GM12878 (cell line): ENCODE data around the gene TCP11L2. TPM values are rescaled to one million over a fixed set of nuclear protein-coding genes. Genes with fewer than 3 reads are reported as not detected.
A peak's percentile ranks its signal among the peaks of the same experiment; 100 is the strongest.

ENCODE experiments used
- CUX1 ChIP-seq: IDR thresholded peaks from 2 replicates; pipeline ENCODE4 v1.6.1; 2012; ENCODE audit warnings: improper control_type of control experiment, low read depth, low read length; ENCODE audit not compliant: insufficient replicate concordance
- E2F8 ChIP-seq: fragments of 450-650 bp; IDR thresholded peaks from 2 replicates; pipeline ENCODE4 v1.6.1; 2018; ENCODE audit warnings: mild to moderate bottlenecking, low read depth, moderate library complexity; ENCODE audit not compliant: partially characterized antibody
- EED ChIP-seq: sonication (generic); IDR thresholded peaks from 2 replicates; pipeline ENCODE4 v1.6.1; 2016; ENCODE audit warnings: antibody characterized with exemption, low read depth
- GATAD2B ChIP-seq: fragments of 450-650 bp; conservative IDR thresholded peaks from 2 replicates; pipeline ENCODE4 v1.6.1; 2017; ENCODE audit warnings: low read depth, mild to moderate bottlenecking, moderate library complexity
- HDAC2 ChIP-seq: fragments of 200-600 bp; sonication (generic); IDR thresholded peaks from 2 replicates; pipeline ENCODE4 v1.6.1; 2017
- JUNB ChIP-seq: IDR thresholded peaks from 2 replicates; pipeline ENCODE4 v1.6.1; 2016; ENCODE audit warnings: antibody characterized with exemption, mild to moderate bottlenecking
- KAT2A ChIP-seq: conservative IDR thresholded peaks from 2 replicates; pipeline ENCODE4 v1.6.1; 2011; ENCODE audit warnings: low read depth, low read length; ENCODE audit not compliant: control insufficient read depth
- KDM1A ChIP-seq: fragments of 200-600 bp; sonication (generic); IDR thresholded peaks from 2 replicates; pipeline ENCODE4 v1.6.1; 2016; ENCODE audit warnings: borderline replicate concordance
- MTA3 ChIP-seq: IDR thresholded peaks from 2 replicates; pipeline ENCODE4 v1.6.1; 2012; ENCODE audit warnings: low read length, inconsistent platforms, borderline replicate concordance
- MXI1 ChIP-seq: fragments of 150-350 bp; IDR thresholded peaks from 2 replicates; pipeline ENCODE4 v1.6.1; 2011; ENCODE audit warnings: low read depth, mild to moderate bottlenecking, inconsistent platforms, low read length, improper control_type of control experiment
- NFYA ChIP-seq: IDR thresholded peaks from 2 replicates; pipeline ENCODE4 v1.6.1; 2011; ENCODE audit warnings: low read depth, mild to moderate bottlenecking, low read length, improper control_type of control experiment, borderline replicate concordance
- SKIL ChIP-seq: fragments of 450-650 bp; IDR thresholded peaks from 2 replicates; pipeline ENCODE4 v1.6.1; 2017; ENCODE audit warnings: mild to moderate bottlenecking, low read depth, inconsistent platforms; ENCODE audit not compliant: poor library complexity, severe bottlenecking
- SPI1 ChIP-seq: IDR thresholded peaks from 2 replicates; pipeline ENCODE4 v1.6.1; 2011; ENCODE audit warnings: low read depth, mild to moderate bottlenecking, low read length, moderate library complexity, borderline replicate concordance; ENCODE audit not compliant: insufficient read depth
- USF2 ChIP-seq: IDR thresholded peaks from 2 replicates; pipeline ENCODE4 v1.6.1; 2011; ENCODE audit warnings: low read depth, low read length, improper control_type of control experiment, borderline replicate concordance
- YY1 ChIP-seq: IDR thresholded peaks from 2 replicates; pipeline ENCODE4 v1.6.1; 2011; ENCODE audit warnings: low read depth, mild to moderate bottlenecking, low read length
- ZNF207 ChIP-seq: fragments of 450-650 bp; IDR thresholded peaks from 2 replicates; pipeline ENCODE4 v1.6.1; 2014; ENCODE audit warnings: antibody characterized with exemption, mild to moderate bottlenecking, borderline replicate concordance
- ZZZ3 ChIP-seq: IDR thresholded peaks from 2 replicates; pipeline ENCODE4 v1.6.1; 2011; ENCODE audit warnings: low read depth; ENCODE audit not compliant: control insufficient read depth, insufficient read length
- polyA plus RNA-seq, 11 experiments: library from polyadenylated mRNA; depleted of rRNA in 4 of 11; unstranded in 6 of 11; stranded (reverse) in 5 of 11; fragments of >200 nt; fragmentation: Nextera tagmentation in 4 of 11; fragmentation: Illumina TruSeq in 1 of 11; extraction: Ambion mirVana in 4 of 11; extraction: Trizol in 1 of 11; gene quantifications; 1 replicate in 1 of 11; 2 replicates in 10 of 11; pipeline versions ENCODE4 v1.2.1 to v1.2.3, GENCODE V29; 2011 to 2016; ENCODE audit warnings: inconsistent platforms in 2 of 11, missing spikeins in 2 of 11, low read depth in 1 of 11
- total RNA-seq, 4 experiments: library from RNA; depleted of rRNA in 3 of 4; stranded (reverse); fragments of >200 nt in 3 of 4; fragmentation: Illumina TruSeq in 1 of 4; extraction: Trizol in 1 of 4; gene quantifications; 2 replicates each; pipeline versions ENCODE4 v1.2.1 to v1.2.3, GENCODE V29; 2013 to 2021

TCP11L2 gene
- total and polyA plus RNA-seq, 10 of the 15 experiments (the other 5 are each of a cell fraction or from before 2014, with no cell fraction given): 0.18 to 5.0 (median 0.90) TPM

GRCh38 chr12:106301611-106302321 lies 767 bp upstream of the TCP11L2 start (continued):
- TF ChIP-seq E2F8: no peak
- no peak for TF ChIP-seq SPI1
- no peak for TF ChIP-seq MXI1
- no peak for TF ChIP-seq ZZZ3
- TF ChIP-seq KAT2A: no peak
- no peak for TF ChIP-seq JUNB
- TF ChIP-seq NFYA: no peak
- TF ChIP-seq HDAC2: no peak
- TF ChIP-seq ZNF207: no peak
- TF ChIP-seq MTA3: no peak
- TF ChIP-seq EED: no peak
- no peak for TF ChIP-seq KDM1A
- no peak for TF ChIP-seq USF2
- peak; percentile 16 for TF ChIP-seq SKIL
- no peak for TF ChIP-seq YY1
- no peak for TF ChIP-seq CUX1
- peak; percentile 58 for TF ChIP-seq GATAD2B
